Measurements from ENCODE around the gene GPR87. TPM values are rescaled to one million over a fixed set of nuclear protein-coding genes. Genes with fewer than 3 reads are reported as not detected.

GPR87 gene
- total RNA-seq, 2 donors from 2014 or later, result not detected

DNA sequence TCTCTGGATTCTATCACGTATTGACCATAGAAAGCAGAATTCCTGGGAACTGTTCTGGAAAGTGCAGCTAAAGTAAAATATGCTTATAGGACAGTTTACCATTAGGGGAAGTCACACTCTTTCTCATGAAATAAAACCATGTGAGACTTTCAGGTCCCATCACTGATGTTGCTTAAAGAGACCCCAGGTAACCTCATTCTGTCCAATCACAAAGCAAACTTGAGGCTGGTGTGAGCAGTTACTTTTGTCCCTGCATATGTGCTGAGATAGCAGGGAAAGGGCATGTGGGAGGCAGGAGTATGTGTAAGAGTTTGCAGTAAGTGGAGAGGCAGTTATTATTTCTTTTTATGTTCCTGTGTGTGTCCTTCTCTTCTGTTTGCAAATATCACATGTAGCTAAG, 16.1 kb downstream of the GPR87 start:
- peaks cover 0 to 4% of the 10 kb centered on the region in 2 donors for H3K4me1 ChIP-seq (ENCODE audit: control insufficient read depth in 1 of 2, low read depth in 2 of 2)
- ATAC-seq (ENCODE audit: insufficient number of reproducible peaks, low FRiP score, low read depth), result no peak
- no peaks in the 10 kb centered on the region for H3K27me3 ChIP-seq (replicated peaks; ENCODE audit: insufficient read depth)
- DNase-seq (ENCODE audit: low spot score), result no peak
- no peak overlapping the region for H3K27ac ChIP-seq
- TF ChIP-seq, protein P1, sequence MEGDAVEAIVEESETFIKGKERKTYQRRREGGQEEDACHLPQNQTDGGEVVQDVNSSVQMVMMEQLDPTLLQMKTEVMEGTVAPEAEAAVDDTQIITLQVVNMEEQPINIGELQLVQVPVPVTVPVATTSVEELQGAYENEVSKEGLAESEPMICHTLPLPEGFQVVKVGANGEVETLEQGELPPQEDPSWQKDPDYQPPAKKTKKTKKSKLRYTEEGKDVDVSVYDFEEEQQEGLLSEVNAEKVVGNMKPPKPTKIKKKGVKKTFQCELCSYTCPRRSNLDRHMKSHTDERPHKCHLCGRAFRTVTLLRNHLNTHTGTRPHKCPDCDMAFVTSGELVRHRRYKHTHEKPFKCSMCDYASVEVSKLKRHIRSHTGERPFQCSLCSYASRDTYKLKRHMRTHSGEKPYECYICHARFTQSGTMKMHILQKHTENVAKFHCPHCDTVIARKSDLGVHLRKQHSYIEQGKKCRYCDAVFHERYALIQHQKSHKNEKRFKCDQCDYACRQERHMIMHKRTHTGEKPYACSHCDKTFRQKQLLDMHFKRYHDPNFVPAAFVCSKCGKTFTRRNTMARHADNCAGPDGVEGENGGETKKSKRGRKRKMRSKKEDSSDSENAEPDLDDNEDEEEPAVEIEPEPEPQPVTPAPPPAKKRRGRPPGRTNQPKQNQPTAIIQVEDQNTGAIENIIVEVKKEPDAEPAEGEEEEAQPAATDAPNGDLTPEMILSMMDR (IDR thresholded peaks at IDR 0.05), result no peak
- no peak overlapping the region for H3K4me3 ChIP-seq
- no peaks in the 10 kb centered on the region for H3K9me3 ChIP-seq
- no peaks in the 10 kb centered on the region for H3K36me3 ChIP-seq

DNA sequence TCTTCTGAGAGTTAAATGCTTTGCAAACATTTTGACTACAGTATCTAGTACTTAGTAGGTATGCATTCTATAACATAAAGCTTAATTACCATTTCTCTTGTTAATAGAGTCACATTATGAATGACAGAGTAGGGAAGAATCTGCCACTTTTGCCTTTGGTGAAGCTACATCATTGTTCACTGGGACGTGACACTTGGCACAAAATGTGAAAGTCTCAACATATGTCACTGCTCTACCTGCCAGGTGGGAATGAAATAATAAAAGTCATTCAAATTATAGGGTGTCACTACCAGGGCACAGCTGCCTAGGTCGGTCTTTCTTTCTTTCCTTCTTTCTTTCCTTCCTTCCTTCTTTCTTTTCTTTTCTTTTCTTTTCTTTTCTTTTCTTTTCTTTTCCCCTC, 17.6 kb downstream of the GPR87 start:
- no peaks in the 10 kb centered on the region for H3K4me1 ChIP-seq (ENCODE audit: control insufficient read depth in 1 of 2, low read depth in 2 of 2)
- H3K27ac ChIP-seq, result no peak overlapping the region
- H3K27me3 ChIP-seq (replicated peaks; ENCODE audit: insufficient read depth), result no peaks in the 10 kb centered on the region
- no peaks in the 10 kb centered on the region for H3K36me3 ChIP-seq
- ATAC-seq (ENCODE audit: insufficient number of reproducible peaks, low FRiP score, low read depth), result no peak
- H3K4me3 ChIP-seq, result no peak overlapping the region
- no peak for DNase-seq (ENCODE audit: low spot score)
- TF ChIP-seq, protein P1 (IDR thresholded peaks at IDR 0.05), result no peak
- H3K9me3 ChIP-seq, result no peaks in the 10 kb centered on the region

DNA sequence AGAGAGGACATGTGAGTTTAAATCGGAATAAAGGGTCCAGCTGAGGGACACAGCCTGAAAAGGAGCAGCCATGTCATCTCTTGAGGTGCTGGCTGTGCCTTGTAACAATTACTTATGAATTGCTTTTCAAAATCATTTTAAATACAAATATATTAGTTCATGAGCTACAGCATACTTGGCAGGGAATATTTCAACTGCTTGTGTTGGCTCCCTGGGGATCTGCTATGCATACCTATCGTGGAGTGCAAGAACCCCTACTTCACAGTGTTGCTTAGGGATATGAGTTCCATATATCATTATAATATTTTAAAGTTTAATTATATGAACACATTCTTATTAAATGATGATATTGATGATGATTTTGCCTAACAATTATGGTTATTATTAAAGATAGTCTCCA, 19.2 kb downstream of the GPR87 start:
- no peak for DNase-seq (ENCODE audit: low spot score)
- Histone ChIP-seq H3K4me1 (ENCODE audit: control insufficient read depth in 1 of 2, low read depth in 2 of 2) (no peaks in the 10 kb centered on the region), H3K36me3 (no peaks in the 10 kb centered on the region), H3K4me3 (no peak overlapping the region), H3K27ac (no peak overlapping the region), H3K27me3 (replicated peaks; ENCODE audit: insufficient read depth) (no peaks in the 10 kb centered on the region), H3K9me3 (no peaks in the 10 kb centered on the region)
- TF ChIP-seq, protein P1 (IDR thresholded peaks at IDR 0.05), result no peak
- no peak for ATAC-seq (ENCODE audit: insufficient number of reproducible peaks, low FRiP score, low read depth)

DNA sequence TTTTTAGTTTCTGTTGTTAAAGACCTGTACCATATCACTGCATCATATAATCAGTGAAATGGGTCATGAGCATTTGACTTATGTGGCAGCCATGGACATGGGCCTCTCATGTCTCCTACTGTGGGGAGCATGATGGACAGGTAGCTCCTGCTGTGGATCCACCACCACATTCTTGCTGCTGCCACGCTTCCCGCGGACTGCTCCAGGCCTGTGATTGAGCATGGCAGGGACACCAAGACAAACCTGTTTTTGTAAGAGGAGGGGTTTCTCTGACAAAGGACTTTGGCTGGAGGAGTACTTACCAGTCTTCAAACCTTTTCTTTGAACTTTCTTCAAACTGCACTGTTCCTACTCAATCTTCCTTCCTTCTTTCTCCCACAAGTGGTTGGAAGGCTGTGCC, 20.4 kb downstream of the GPR87 start:
- no peaks in the 10 kb centered on the region for H3K36me3 ChIP-seq
- ATAC-seq (ENCODE audit: insufficient number of reproducible peaks, low FRiP score, low read depth), result no peak
- TF ChIP-seq, protein P1 (IDR thresholded peaks at IDR 0.05), result no peak
- no peak overlapping the region for H3K4me3 ChIP-seq
- no peak for DNase-seq (ENCODE audit: low spot score)
- no peaks in the 10 kb centered on the region for H3K27me3 ChIP-seq (replicated peaks; ENCODE audit: insufficient read depth)
- H3K4me1 ChIP-seq (ENCODE audit: control insufficient read depth in 1 of 2, low read depth in 2 of 2), result no peaks in the 10 kb centered on the region
- H3K27ac ChIP-seq, result no peak overlapping the region
- no peaks in the 10 kb centered on the region for H3K9me3 ChIP-seq

DNA sequence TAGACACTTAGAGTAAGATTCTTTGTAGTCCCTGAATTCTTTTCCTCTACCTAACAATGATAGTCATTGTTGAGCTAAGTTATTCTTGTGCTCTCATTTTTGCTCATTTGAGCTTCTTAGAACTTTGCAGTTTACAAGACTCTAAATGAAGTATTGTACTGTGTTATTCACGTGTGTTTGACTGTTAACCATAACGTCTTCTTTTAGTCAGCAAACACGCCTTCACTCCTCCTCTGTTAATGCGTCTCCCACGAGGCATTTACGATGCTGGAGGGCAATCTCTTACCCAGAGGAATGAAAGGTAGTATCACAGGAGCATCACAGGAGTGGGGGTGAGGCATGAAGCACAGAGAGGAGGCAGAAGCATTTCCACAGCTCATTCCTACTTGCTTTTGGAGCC, 23.5 kb downstream of the GPR87 start:
- no peaks in the 10 kb centered on the region for H3K27me3 ChIP-seq (replicated peaks; ENCODE audit: insufficient read depth)
- H3K4me1 ChIP-seq (ENCODE audit: control insufficient read depth in 1 of 2, low read depth in 2 of 2), result no peaks in the 10 kb centered on the region
- no peak overlapping the region for H3K27ac ChIP-seq
- no peak overlapping the region for H3K4me3 ChIP-seq
- DNase-seq (ENCODE audit: low spot score), result no peak
- ATAC-seq (ENCODE audit: insufficient number of reproducible peaks, low FRiP score, low read depth), result no peak
- TF ChIP-seq, protein P1 (IDR thresholded peaks at IDR 0.05), result no peak
- H3K36me3 ChIP-seq, result no peaks in the 10 kb centered on the region
- no peaks in the 10 kb centered on the region for H3K9me3 ChIP-seq

Data from thoracic aorta (tissue), 2 donors.